Renal pelvis (tissue), 3 donors: ENCODE measurements around the gene PSPH. TPM values are rescaled to one million over a fixed set of nuclear protein-coding genes. Genes with fewer than 3 reads are reported as not detected.

Source experiments
- polyA plus RNA-seq, 3 donors: library from polyadenylated mRNA; unstranded; fragments of 120-200 nt; gene quantifications; one replicate each; pipeline ENCODE4 v1.2.1, GENCODE V29; 2013; ENCODE audit not compliant: insufficient read length in 3 of 3

The PSPH gene
- polyA plus RNA-seq, 3 donors, result 26.4 to 37.9 (median 35.5) TPM

Other genes with a start within 250 kb of the PSPH start
- gene SEPTIN14, start 188.7 kb downstream of the PSPH start, polyA plus RNA-seq, result under 1 TPM; 0.19 to 0.50 (median 0.32) TPM
- 10 to 100 TPM; 10.8 to 16.5 (median 14.0) TPM for gene ZNF713, start 164.0 kb downstream of the PSPH start, polyA plus RNA-seq
- gene MRPS17, start 99.6 kb downstream of the PSPH start, polyA plus RNA-seq, result 10 to 100 TPM; 14.2 to 18.3 (median 15.7) TPM
- gene NIPSNAP2, start 86.9 kb downstream of the PSPH start, polyA plus RNA-seq, result 100 to 1,000 TPM in 2 of 3 donors, 10 to 100 TPM in 1; 97.2 to 114 (median 114) TPM
- gene CCT6A, start 321 bp upstream of the PSPH start, polyA plus RNA-seq, result 100 to 1,000 TPM; 203 to 252 (median 239) TPM
- gene SUMF2, start 12.8 kb upstream of the PSPH start, polyA plus RNA-seq, result 100 to 1,000 TPM; 128 to 160 (median 147) TPM
- 1 to 10 TPM; 1.0 to 3.0 (median 2.6) TPM for gene PHKG1, start 41.5 kb upstream of the PSPH start, polyA plus RNA-seq
- 100 to 1,000 TPM; 251 to 306 (median 302) TPM for gene CHCHD2, start 55.0 kb upstream of the PSPH start, polyA plus RNA-seq
- 1 to 10 TPM; 2.5 to 3.1 (median 2.7) TPM for gene NUPR2, start 65.0 kb upstream of the PSPH start, polyA plus RNA-seq